ENCODE measurements around the gene ENOX2. TPM values are rescaled to one million over a fixed set of nuclear protein-coding genes. Genes with fewer than 3 reads are reported as not detected.

ENOX2 gene
- total RNA-seq, 4 donors from 2014 or later, result 12.7 to 26.9 (median 21.4) TPM

- TF ChIP-seq, protein P1, sequence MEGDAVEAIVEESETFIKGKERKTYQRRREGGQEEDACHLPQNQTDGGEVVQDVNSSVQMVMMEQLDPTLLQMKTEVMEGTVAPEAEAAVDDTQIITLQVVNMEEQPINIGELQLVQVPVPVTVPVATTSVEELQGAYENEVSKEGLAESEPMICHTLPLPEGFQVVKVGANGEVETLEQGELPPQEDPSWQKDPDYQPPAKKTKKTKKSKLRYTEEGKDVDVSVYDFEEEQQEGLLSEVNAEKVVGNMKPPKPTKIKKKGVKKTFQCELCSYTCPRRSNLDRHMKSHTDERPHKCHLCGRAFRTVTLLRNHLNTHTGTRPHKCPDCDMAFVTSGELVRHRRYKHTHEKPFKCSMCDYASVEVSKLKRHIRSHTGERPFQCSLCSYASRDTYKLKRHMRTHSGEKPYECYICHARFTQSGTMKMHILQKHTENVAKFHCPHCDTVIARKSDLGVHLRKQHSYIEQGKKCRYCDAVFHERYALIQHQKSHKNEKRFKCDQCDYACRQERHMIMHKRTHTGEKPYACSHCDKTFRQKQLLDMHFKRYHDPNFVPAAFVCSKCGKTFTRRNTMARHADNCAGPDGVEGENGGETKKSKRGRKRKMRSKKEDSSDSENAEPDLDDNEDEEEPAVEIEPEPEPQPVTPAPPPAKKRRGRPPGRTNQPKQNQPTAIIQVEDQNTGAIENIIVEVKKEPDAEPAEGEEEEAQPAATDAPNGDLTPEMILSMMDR (IDR thresholded peaks at IDR 0.05; ENCODE audit: low read depth), result no peak
These were observed 310.8 kb downstream of the ENOX2 start for GRCh38 chrX:130592204-130592603.

DNA sequence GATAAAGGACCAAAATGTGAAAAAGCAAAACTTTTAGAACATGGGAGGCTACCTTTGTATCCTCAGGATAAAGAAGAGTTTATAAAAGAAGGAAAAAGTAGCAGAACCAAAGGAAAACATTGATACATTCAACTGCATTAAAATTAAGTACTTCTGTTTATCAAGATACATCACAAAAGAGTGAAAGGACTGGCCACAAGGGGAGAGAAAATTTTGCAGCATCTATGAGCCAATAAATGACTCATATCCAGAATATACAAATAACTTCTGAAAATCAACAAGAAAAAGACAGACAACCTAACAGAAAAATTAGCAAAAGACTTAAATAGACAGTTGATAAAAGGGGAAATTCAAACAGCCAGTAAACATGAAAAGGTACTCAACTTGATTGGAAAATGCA is 324.1 kb downstream of the ENOX2 start:
- TF ChIP-seq, protein P1 (IDR thresholded peaks at IDR 0.05; ENCODE audit: low read depth), result no peak

GRCh38 chrX:130577431-130577830 is 325.6 kb downstream of the ENOX2 start:
- TF ChIP-seq, protein P1 (IDR thresholded peaks at IDR 0.05; ENCODE audit: low read depth), result no peak

GRCh38 chrX:130575831-130576389 is 327.1 kb downstream of the ENOX2 start:
- TF ChIP-seq, protein P1 (IDR thresholded peaks at IDR 0.05; ENCODE audit: low read depth), result no peak

Other genes starting within 250 kb of the ENOX2 start
- not detected for gene ARHGAP36, start 155.1 kb upstream of the ENOX2 start, total RNA-seq

All from subcutaneous adipose tissue (tissue), 4 donors.